ENCODE results near the gene WDR38. TPM values are rescaled to one million over a fixed set of nuclear protein-coding genes. Genes with fewer than 3 reads are reported as not detected.

Gene WDR38
- polyA plus RNA-seq, 1 donor (not counting 4 experiments of a cell fraction or from before 2014, with no cell fraction given): not detected

DNA sequence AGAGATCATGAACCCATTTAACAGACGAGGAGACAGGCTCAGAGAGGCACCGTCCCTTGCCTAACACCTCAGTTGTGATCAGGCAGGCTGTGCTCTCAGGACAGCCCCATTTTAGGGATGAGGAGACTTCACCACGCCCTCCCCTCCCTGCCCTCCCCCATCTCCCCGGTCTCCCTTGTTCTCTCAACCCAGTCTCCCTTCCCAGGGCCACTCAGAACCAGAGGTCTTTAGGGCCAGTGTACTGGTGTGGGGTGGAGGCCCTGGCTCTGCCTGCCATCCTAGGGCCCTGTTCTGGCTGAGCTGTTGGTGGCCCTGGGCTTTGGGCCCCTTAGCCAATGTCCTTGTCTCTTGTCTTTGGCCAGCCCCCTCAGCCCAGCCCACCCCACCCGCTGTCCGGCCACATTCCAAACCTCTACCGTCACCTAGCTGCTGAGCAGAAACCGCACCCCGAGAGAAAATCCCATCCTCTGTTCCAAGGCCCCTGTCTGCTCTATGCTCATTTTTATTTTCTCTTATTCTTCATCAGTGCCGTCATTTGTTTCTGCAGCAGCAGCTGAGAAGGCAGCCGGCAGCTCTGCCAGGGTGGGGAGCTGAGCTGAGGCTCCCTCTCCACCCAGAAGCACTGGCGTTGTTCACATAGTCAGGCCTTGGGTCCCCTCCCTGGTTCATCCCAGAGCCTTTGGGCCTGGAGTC lies 42.5 kb upstream of the WDR38 start:
- peak; percentile 49 for DNase-seq (ENCODE audit: low read depth, low spot score)
- peaks cover 49% of the 10 kb centered on the region for H3K4me1 ChIP-seq (ENCODE audit: control insufficient read depth, extremely low read depth, insufficient read depth, low read length)
- H3K4me2 ChIP-seq (ENCODE audit: control insufficient read depth, extremely low read depth, insufficient read depth, low read depth, low read length): peak overlapping the region; percentile 46
- H3K27me3 ChIP-seq (ENCODE audit: control insufficient read depth, extremely low read depth, insufficient read depth, low read length): no peaks in the 10 kb centered on the region
- no peak overlapping the region for H3K4me3 ChIP-seq (ENCODE audit: control insufficient read depth in 2 of 3, extremely low read depth in 1 of 3, insufficient read depth in 2 of 3, low read depth in 1 of 3, low read length in 3 of 3)
- no peaks in the 10 kb centered on the region for H4K20me1 ChIP-seq (ENCODE audit: control insufficient read depth, extremely low read depth, insufficient read depth, low read length)
- dilution Hi-C loops (cut with MboI; ENCODE audit: extremely low pct_ligation_motif_present, low sequenced_read_pairs): no loop called here
- peak; percentile 34 for FAIRE-seq
- peak overlapping the region; percentile 67 for H3K27ac ChIP-seq (ENCODE audit: control insufficient read depth, insufficient read depth, low read length)
- H3K36me3 ChIP-seq (ENCODE audit: control insufficient read depth in 2 of 2, extremely low read depth in 1 of 2, insufficient read depth in 2 of 2, low read length in 2 of 2): no peaks in the 10 kb centered on the region
- no peaks in the 10 kb centered on the region for H3K79me2 ChIP-seq (ENCODE audit: control insufficient read depth, insufficient read depth, low read length)
- H3K9me3 ChIP-seq (ENCODE audit: control insufficient read depth, low read depth, low read length): no peaks in the 10 kb centered on the region
- H2AFZ ChIP-seq (ENCODE audit: control insufficient read depth, low read length): peak overlapping the region; percentile 31
- H3K9me1 ChIP-seq (ENCODE audit: control insufficient read depth, extremely low read depth, insufficient read depth, low read length): no peaks in the 10 kb centered on the region
- peak overlapping the region; percentile 58 for H3K9ac ChIP-seq (ENCODE audit: control insufficient read depth, extremely low read depth, insufficient read depth, low read length)
- TF ChIP-seq EZH2 (IDR thresholded peaks at IDR 0.05; ENCODE audit: low read length): no peak
- TF ChIP-seq, protein P1, sequence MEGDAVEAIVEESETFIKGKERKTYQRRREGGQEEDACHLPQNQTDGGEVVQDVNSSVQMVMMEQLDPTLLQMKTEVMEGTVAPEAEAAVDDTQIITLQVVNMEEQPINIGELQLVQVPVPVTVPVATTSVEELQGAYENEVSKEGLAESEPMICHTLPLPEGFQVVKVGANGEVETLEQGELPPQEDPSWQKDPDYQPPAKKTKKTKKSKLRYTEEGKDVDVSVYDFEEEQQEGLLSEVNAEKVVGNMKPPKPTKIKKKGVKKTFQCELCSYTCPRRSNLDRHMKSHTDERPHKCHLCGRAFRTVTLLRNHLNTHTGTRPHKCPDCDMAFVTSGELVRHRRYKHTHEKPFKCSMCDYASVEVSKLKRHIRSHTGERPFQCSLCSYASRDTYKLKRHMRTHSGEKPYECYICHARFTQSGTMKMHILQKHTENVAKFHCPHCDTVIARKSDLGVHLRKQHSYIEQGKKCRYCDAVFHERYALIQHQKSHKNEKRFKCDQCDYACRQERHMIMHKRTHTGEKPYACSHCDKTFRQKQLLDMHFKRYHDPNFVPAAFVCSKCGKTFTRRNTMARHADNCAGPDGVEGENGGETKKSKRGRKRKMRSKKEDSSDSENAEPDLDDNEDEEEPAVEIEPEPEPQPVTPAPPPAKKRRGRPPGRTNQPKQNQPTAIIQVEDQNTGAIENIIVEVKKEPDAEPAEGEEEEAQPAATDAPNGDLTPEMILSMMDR (optimal IDR thresholded peaks at IDR 0.05 in 1 of 3, IDR thresholded peaks at IDR 0.05 in 1 of 3, conservative IDR thresholded peaks at IDR 0.05 in 1 of 3; ENCODE audit: extremely low read depth in 1 of 3, insufficient read depth in 2 of 3, low read length in 3 of 3): no peak

DNA sequence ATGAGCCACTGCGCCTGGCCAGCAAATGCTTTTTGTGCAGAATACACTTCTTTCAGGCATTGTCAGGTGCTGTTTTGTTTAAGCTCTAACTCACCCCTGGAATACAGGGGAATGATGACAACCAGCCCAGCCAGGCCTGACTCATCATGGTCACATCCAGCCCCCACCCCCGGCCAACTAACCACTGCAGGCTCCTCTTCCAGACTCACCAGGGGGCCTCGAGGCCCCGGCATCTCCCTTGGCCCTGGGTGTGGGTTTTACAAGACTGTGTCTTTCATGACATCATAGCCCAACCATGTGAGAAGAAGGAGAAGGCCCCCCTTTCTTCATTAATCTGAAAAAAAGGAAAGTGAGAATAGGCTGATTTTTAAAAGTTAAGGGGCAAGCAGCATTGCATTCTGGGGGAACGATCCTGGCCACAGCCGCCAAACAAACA lies 40.8 kb upstream of the WDR38 start:
- Histone ChIP-seq H2AFZ (ENCODE audit: control insufficient read depth, low read length) (no peak overlapping the region), H3K9ac (ENCODE audit: control insufficient read depth, extremely low read depth, insufficient read depth, low read length) (no peak overlapping the region), H3K4me3 (ENCODE audit: control insufficient read depth in 2 of 3, extremely low read depth in 1 of 3, insufficient read depth in 2 of 3, low read depth in 1 of 3, low read length in 3 of 3) (no peak overlapping the region), H3K9me1 (ENCODE audit: control insufficient read depth, extremely low read depth, insufficient read depth, low read length) (no peaks in the 10 kb centered on the region), H3K9me3 (ENCODE audit: control insufficient read depth, low read depth, low read length) (no peaks in the 10 kb centered on the region), H3K4me1 (ENCODE audit: control insufficient read depth, extremely low read depth, insufficient read depth, low read length) (peaks cover 49% of the 10 kb centered on the region), H3K27me3 (ENCODE audit: control insufficient read depth, extremely low read depth, insufficient read depth, low read length) (no peaks in the 10 kb centered on the region), H3K79me2 (ENCODE audit: control insufficient read depth, insufficient read depth, low read length) (no peaks in the 10 kb centered on the region), H4K20me1 (ENCODE audit: control insufficient read depth, extremely low read depth, insufficient read depth, low read length) (no peaks in the 10 kb centered on the region), H3K27ac (ENCODE audit: control insufficient read depth, insufficient read depth, low read length) (no peak overlapping the region), H3K36me3 (ENCODE audit: control insufficient read depth in 2 of 2, extremely low read depth in 1 of 2, insufficient read depth in 2 of 2, low read length in 2 of 2) (no peaks in the 10 kb centered on the region), H3K4me2 (ENCODE audit: control insufficient read depth, extremely low read depth, insufficient read depth, low read depth, low read length) (peak overlapping the region; percentile 3)
- TF ChIP-seq, protein P1 (optimal IDR thresholded peaks at IDR 0.05 in 1 of 3, IDR thresholded peaks at IDR 0.05 in 1 of 3, conservative IDR thresholded peaks at IDR 0.05 in 1 of 3; ENCODE audit: extremely low read depth in 1 of 3, insufficient read depth in 2 of 3, low read length in 3 of 3): no peak
- no peak for TF ChIP-seq EZH2 (IDR thresholded peaks at IDR 0.05; ENCODE audit: low read length)
- FAIRE-seq: peak; percentile 55
- DNase-seq (ENCODE audit: low read depth, low spot score): no peak
- dilution Hi-C loops (cut with MboI; ENCODE audit: extremely low pct_ligation_motif_present, low sequenced_read_pairs): no loop called here

Measured in keratinocyte (primary cell).